SK-N-SH treated with all-trans-retinoic acid at 6 μM for 48 hours (cell line): Measurements from ENCODE around the gene SLC22A2.

Source experiments
- SNAI2 ChIP-seq: fragments of 250-450 bp; sonication (Bioruptor Pico); IDR thresholded peaks from 2 replicates; pipeline ENCODE4 v1.5.0; 2020; ENCODE audit warnings: mild to moderate bottlenecking, moderate library complexity
- TOX ChIP-seq: fragments of 250-450 bp; sonication (Bioruptor Pico); IDR thresholded peaks from 2 replicates; pipeline ENCODE4 v1.8.0; 2021; ENCODE audit warnings: mild to moderate bottlenecking, moderate library complexity, borderline replicate concordance
- ZC3H10 ChIP-seq: fragments of 250-450 bp; sonication (Bioruptor Pico); IDR thresholded peaks from 2 replicates; pipeline ENCODE4 v1.5.1; 2021; ENCODE audit warnings: mild to moderate bottlenecking, moderate library complexity
- ZFP3 ChIP-seq: fragments of 250-450 bp; sonication (Bioruptor Pico); IDR thresholded peaks from 2 replicates; pipeline ENCODE4 v1.5.0; 2020; ENCODE audit warnings: mild to moderate bottlenecking, moderate library complexity
- TF ChIP-seq, protein P1 (sequence below): fragments of 250-450 bp; sonication (Bioruptor Pico); IDR thresholded peaks from 2 replicates; pipeline ENCODE4 v1.8.0; 2021; ENCODE audit warnings: low read depth, mild to moderate bottlenecking, moderate library complexity, borderline replicate concordance

DNA sequence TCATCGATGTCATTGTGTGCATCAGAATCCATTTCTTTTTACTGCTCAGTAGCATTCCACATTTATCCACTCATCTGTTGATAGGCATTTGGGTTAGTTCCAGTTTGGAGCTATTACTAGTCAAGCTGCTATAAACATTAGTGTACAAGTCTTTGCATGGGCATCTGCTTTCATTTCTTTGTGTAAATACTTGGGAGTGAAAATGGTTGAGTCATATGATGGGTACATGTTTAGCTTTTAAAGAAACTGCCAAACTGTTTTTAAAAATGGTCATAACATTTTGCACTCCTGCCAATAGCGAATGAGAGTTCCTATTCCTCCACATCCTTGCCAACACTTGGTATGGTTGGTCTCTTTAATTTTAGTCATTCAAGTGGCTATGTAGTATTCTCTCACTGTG, 21.2 kb upstream of the SLC22A2 start:
- TF ChIP-seq ZFP3 (CRISPR knock-in tag) (no peak), ZC3H10 (CRISPR knock-in tag) (no peak), SNAI2 (CRISPR knock-in tag) (no peak), TOX (no peak)
- TF ChIP-seq, protein P1, sequence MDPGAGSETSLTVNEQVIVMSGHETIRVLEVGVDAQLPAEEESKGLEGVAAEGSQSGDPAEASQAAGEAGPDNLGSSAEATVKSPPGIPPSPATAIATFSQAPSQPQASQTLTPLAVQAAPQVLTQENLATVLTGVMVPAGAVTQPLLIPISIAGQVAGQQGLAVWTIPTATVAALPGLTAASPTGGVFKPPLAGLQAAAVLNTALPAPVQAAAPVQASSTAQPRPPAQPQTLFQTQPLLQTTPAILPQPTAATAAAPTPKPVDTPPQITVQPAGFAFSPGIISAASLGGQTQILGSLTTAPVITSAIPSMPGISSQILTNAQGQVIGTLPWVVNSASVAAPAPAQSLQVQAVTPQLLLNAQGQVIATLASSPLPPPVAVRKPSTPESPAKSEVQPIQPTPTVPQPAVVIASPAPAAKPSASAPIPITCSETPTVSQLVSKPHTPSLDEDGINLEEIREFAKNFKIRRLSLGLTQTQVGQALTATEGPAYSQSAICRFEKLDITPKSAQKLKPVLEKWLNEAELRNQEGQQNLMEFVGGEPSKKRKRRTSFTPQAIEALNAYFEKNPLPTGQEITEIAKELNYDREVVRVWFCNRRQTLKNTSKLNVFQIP: no peak
